GM19395 (cell line): ENCODE measurements around the gene POLR1B.
"Not testable (repeated sequence)": the region's sequence is repeated elsewhere in the genome, so short reads cannot be mapped to it uniquely, and the experiment has no call there.

Experiments
- ATAC-seq: cut with Tn5 transposase; IDR thresholded peaks from one replicate; pipeline ENCODE4 v1.9.1; 2021; ENCODE audit warnings: mild to moderate bottlenecking, moderate library complexity; ENCODE audit not compliant: unreplicated experiment

The POLR1B gene

GRCh38 chr2:112541315-112542122 is 746 bp upstream of the POLR1B start:
- ATAC-seq, result peak; percentile 69

- no peak for ATAC-seq
Measured at GRCh38 chr2:112542984-112543661, 858 bp downstream of the POLR1B start.

DNA sequence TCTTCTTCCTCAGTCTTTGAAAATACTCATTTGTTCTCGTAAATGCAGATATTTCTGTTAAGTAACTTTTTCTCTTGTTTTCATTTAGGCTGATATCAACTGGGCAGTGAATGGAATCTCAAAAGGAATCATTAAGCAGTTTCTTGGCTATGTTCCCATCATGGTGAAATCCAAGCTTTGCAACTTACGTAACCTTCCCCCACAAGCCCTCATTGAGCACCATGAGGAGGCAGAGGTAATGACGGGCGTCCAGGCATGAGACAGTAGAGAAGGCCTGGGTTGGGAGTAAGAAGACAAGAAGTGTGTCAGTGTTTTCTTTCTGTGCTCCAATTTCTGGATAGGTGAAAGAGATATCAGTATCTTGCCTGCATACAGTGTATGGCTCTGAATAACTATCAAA is 5.1 kb downstream of the POLR1B start:
- ATAC-seq, result no peak

GRCh38 chr2:112548980-112549379 is 6.7 kb downstream of the POLR1B start:
- no peak for ATAC-seq

- ATAC-seq, result no peak
Measured at GRCh38 chr2:112566104-112566503, 23.8 kb downstream of the POLR1B start.

GRCh38 chr2:112566508-112566907 is 24.2 kb downstream of the POLR1B start:
- not testable (repeated sequence) for ATAC-seq

DNA sequence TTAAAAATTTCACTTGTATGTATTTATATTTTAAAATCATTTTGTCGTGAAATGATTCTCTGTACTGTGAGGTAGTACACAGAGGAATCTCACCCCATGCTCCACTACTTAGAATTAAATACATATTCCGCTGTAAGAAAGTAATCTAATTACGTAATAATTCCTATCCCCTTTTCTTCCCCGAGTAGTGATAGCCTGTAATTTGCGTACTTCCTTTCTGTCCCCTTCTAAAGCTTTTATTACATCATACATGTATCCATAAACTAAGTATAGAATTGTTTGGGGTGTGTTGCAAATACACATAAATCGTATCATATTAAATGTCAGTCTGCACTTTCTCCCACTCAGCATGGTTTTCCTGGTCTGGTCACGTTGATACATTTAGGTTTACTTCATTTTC is 29.7 kb downstream of the POLR1B start:
- ATAC-seq, result no peak

DNA sequence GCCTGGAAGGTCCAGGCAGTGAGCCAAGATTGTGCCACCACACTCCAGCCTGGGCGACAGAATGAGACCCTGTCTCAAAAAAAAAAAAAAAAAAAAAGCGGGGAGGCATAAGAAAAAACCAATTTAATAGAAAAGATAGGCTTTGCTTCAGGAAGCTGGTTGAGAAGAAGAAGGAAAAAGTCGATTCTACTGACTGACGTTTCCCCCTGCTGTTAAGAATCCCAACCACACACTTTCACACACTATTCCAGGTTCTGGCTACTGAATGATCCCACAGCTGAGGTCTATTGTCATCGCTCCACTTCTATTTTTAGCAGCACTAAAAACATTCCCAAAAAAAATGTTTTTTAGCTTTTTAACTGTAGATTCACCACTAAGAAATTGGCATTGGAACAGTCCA is 35.5 kb downstream of the POLR1B start:
- ATAC-seq, result no peak

DNA sequence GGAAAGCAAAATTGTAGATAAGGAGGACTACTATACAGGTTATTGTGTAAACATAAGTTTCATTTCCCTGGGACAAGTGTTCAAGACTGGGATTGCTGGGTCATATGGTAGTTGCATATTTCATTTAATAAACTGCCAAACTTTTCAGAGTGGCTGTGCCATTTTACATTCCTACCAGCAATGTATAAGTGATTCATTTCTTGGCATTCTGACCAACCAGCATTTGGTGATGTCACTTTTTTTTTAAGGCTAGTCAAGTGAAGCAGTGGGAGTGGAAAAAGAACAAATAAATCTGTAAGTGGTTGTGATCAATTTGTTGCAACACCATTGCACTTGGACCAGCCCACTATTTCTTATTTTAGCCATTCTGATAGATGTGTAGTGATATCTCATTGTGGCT is 37.0 kb downstream of the POLR1B start:
- no peak for ATAC-seq

DNA sequence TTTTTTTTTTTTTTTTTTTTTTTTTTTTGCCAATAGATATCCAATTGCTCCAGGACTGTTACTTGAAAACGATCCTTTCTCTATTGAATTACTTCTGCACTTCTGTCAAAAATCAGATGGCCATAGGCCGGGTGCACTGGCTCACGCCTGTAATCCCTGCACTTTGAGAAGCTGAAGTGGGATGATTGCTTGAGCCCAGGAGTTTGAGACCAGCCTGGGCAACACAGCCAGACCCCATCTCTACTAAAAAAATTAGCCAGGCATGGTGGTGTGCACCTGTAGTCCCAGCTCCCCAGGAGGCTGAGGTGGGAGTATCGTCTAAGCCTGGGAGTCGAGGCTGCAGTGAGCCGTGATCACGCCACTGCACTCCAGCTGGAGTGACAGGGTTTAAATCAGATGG is 37.8 kb downstream of the POLR1B start:
- ATAC-seq, result no peak

GRCh38 chr2:112582314-112582746 is 40.1 kb downstream of the POLR1B start:
- no peak for ATAC-seq

- no peak for ATAC-seq
Measured at GRCh38 chr2:112583497-112584133, 41.4 kb downstream of the POLR1B start.

- ATAC-seq, result peak; percentile 92
Measured at GRCh38 chr2:112584134-112584890, 42.0 kb downstream of the POLR1B start, which contains the start of gene CHCHD5. Gene CHCHD5 (plus strand): TSS chr2:112584609. CDS start chr2:112584648, 39 bp downstream.

- ATAC-seq, result no peak
Measured at GRCh38 chr2:112584891-112585250, 42.6 kb downstream of the POLR1B start.

- ATAC-seq, result no peak
Measured at GRCh38 chr2:112585400-112585799, 43.1 kb downstream of the POLR1B start.

GRCh38 chr2:112585873-112586464 is 43.7 kb downstream of the POLR1B start:
- ATAC-seq, result no peak

DNA sequence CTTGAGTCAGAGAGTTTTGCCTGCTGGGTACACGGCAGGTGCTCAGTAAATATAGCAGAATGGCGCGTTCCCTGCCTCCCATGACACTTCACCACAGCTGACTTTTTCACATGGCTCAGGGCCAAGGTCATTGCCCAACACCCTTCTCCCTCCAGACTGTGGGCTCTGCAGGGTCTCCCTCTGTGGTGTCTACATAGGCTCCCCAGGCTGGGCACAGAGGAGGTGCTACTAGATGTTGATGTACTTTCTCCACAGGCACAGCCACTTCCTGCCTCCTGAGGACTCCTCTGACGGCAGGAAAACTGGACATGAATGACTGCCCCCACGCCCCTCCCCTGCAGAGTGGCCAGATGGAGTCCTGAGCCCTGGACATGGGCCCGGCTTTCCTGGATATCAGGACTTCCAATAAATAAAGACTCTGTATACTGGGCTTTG is 46.4 kb downstream of the POLR1B start:
- ATAC-seq, result no peak

- ATAC-seq, result no peak
Measured at GRCh38 chr2:112591413-112591812, 49.1 kb downstream of the POLR1B start.

- ATAC-seq, result no peak
Measured at GRCh38 chr2:112593736-112594135, 51.5 kb downstream of the POLR1B start.

DNA sequence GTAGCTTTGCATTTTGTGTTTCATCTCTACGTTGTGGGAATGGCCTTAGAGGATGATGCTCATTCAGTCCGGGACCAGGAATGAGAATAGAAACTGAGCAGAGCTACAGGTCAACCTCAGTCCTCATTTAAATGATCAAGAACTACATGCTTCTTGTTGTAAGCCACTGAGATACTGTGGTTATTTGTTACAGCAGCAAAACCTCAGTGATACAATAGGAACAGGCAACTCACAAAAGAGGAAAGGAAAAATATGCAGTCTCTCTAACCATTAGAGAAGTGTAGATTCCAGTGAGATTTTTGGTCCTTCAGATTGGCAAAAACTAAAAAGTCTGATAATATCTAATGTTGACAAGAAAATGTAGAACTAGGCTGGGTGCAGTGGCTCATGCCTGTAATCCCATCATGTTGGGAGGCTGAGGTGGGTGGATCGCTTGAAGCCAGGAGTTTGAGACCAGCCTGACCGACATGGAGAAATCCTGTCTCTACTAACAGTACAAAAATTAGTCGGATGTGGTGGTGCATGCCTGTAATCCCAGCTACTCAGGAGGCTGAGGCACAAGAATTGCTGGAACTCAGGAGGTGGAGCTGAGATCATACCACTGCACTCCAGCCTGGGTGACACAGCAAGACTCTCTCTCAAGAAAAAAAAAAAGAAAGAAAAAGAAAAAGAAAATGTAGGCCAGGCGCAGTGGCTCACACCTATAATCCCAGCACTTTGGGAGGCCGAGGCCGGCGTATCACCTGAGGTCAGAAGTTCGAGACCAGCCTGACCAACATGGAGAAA is 55.5 kb downstream of the POLR1B start:
- ATAC-seq, result no peak
